ENCODE results near the gene UCN2. TPM values are rescaled to one million over a fixed set of nuclear protein-coding genes. Genes with fewer than 3 reads are reported as not detected.
A peak's percentile ranks its signal among the peaks of the same experiment; 100 is the strongest.

Gene UCN2
- total RNA-seq, 1 experiment from 2014 or later, result 0.68 TPM

GRCh38 chr3:48560648-48561018 is 2.9 kb downstream of the UCN2 start:
- peaks cover 6% of the 10 kb centered on the region; the same call in 1 of the 2 replicates for H3K4me1 ChIP-seq (ENCODE audit: insufficient read depth, low read length)
- H3K27ac Mint-ChIP-seq, result peak overlapping the region in 1 of 3 experiments; percentile 2; a peak in 1 of 7 replicates

More at GRCh38 chr3:48560648-48561018, 2.9 kb downstream of the UCN2 start:
- Histone ChIP-seq H3K9me3 (ENCODE audit: control insufficient read depth, low read depth, low read length) (no peaks in the 10 kb centered on the region), H4K5ac (ENCODE audit: insufficient read length, low read depth, low read length) (no peak overlapping the region), H4K8ac (replicated peaks; ENCODE audit: insufficient read length, low read depth, low read length) (no peak overlapping the region), H2BK12ac (ENCODE audit: insufficient read length, low read depth, low read length) (no peak overlapping the region), H3K4me2 (ENCODE audit: insufficient read depth, insufficient read length, low read length) (peak overlapping the region; percentile 7), H3K79me1 (ENCODE audit: insufficient read depth, low read depth, low read length, poor library complexity, severe bottlenecking) (no peaks in the 10 kb centered on the region), H2AK5ac (ENCODE audit: insufficient read length, low read length) (no peak overlapping the region), H3K14ac (ENCODE audit: insufficient read depth, low read length) (no peak overlapping the region), H3K9ac (ENCODE audit: extremely low read depth, insufficient read length, low read length) (no peak overlapping the region), H4K91ac (ENCODE audit: insufficient read length, low read depth, low read length) (no peak overlapping the region), H2AFZ (ENCODE audit: low read length) (no peak overlapping the region), H3T11ph (ENCODE audit: low read length) (no peak overlapping the region), H3K4ac (ENCODE audit: low read depth, low read length) (no peak overlapping the region), H2BK5ac (ENCODE audit: insufficient read length, low read length) (no peak overlapping the region), H2BK120ac (ENCODE audit: low read depth, low read length, poor library complexity, severe bottlenecking) (no peak overlapping the region), H3K23ac (ENCODE audit: insufficient read length, low read depth, low read length) (no peak overlapping the region), H3K27me3 (ENCODE audit: insufficient read depth, low read length) (no peaks in the 10 kb centered on the region), H2BK20ac (ENCODE audit: low read depth, low read length, poor library complexity, severe bottlenecking) (no peak overlapping the region), H2BK15ac (ENCODE audit: low read depth, low read length) (no peak overlapping the region), H3K18ac (ENCODE audit: insufficient read length, low read depth, low read length) (peak overlapping the region; percentile 11), H3K23me2 (ENCODE audit: insufficient read length, low read depth, low read length, poor library complexity, severe bottlenecking) (peaks cover 7% of the 10 kb centered on the region), H3K56ac (ENCODE audit: insufficient read length, low read depth, low read length) (no peak overlapping the region), H4K20me1 (ENCODE audit: control insufficient read depth, insufficient read depth, insufficient read length) (no peaks in the 10 kb centered on the region), H3K27ac (ENCODE audit: insufficient read length, low read depth, low read length) (no peak overlapping the region), H3K79me2 (ENCODE audit: insufficient read depth, low read length) (peaks cover 2% of the 10 kb centered on the region; the same call in 1 of the 2 replicates)
- no peaks in the 10 kb centered on the region; a peak in 1 of 5 replicates for H3K9me3 Mint-ChIP-seq
- DNase-seq, result no peak
- H3K4me3 Mint-ChIP-seq, result peak overlapping the region in 1 of 2 experiments; percentile 63; a peak in 3 of 5 replicates
- TF ChIP-seq CTCF (conservative IDR thresholded peaks at IDR 0.05), result no peak
- H3K27me3 Mint-ChIP-seq (ENCODE audit: low read depth), result peaks cover 2% of the 10 kb centered on the region; the same call in 1 of the 2 replicates
- no CpG with 5 or more reads among the region's 5 CpGs for WGBS (ENCODE audit: extremely low coverage, insufficient read length, low lambda C conversion rate)
- peaks cover 46 to 57% of the 10 kb centered on the region in 2 experiments for H3K4me1 Mint-ChIP-seq
- no peaks in the 10 kb centered on the region for H3K36me3 Mint-ChIP-seq (ENCODE audit: insufficient read depth in 1 of 3, low read depth in 3 of 3)
